GM23338 (cell line): Measurements from ENCODE around the gene PCGF6. TPM values are rescaled to one million over a fixed set of nuclear protein-coding genes. Genes with fewer than 3 reads are reported as not detected.
A peak's percentile ranks its signal among the peaks of the same experiment; 100 is the strongest.

ENCODE experiments used
- ATAC-seq: fragments of 200-7000 bp; cut with Tn5 transposase; 3 replicates; pipeline ENCODE4 v1.9.1; 2020
- DNase-seq: peaks from one replicate; pipeline ENCODE4 v3.0.0-alpha.2; 2015; ENCODE audit warnings: low spot score
- H2AFZ ChIP-seq: fragments of 200-600 bp; sonication (generic); 2 replicates; pipeline ENCODE4 v1.8.0; 2016; ENCODE audit warnings: antibody characterized with exemption, mild to moderate bottlenecking, moderate library complexity
- H3F3A ChIP-seq: fragments of 200-600 bp; sonication (generic); replicated peaks from 2 replicates; pipeline ENCODE4 v1.8.0; 2017; ENCODE audit warnings: antibody characterized with exemption, mixed run types, low read depth
- H3K27ac ChIP-seq: fragments of 200-600 bp; sonication (generic); 2 replicates; pipeline ENCODE4 v1.6.1; 2016; ENCODE audit warnings: low read depth
- H3K27me3 ChIP-seq: fragments of 200-600 bp; sonication (generic); 2 replicates; pipeline ENCODE4 v1.8.0; 2016; ENCODE audit warnings: mild to moderate bottlenecking, mixed run types, moderate library complexity; ENCODE audit not compliant: insufficient read depth
- H3K36me3 ChIP-seq: fragments of 200-600 bp; sonication (generic); 2 replicates; pipeline ENCODE4 v1.8.0; 2016; ENCODE audit warnings: mild to moderate bottlenecking; ENCODE audit not compliant: insufficient read depth
- H3K4me1 ChIP-seq: fragments of 200-600 bp; sonication (generic); 2 replicates; pipeline ENCODE4 v1.8.0; 2016; ENCODE audit warnings: mild to moderate bottlenecking, moderate library complexity; ENCODE audit not compliant: insufficient read depth
- H3K4me2 ChIP-seq: fragments of 200-600 bp; sonication (generic); 2 replicates; pipeline ENCODE4 v1.7.1; 2017; ENCODE audit warnings: mixed run types
- H3K4me3 ChIP-seq: fragments of 200-600 bp; sonication (generic); 2 replicates; pipeline ENCODE4 v1.6.1; 2016; ENCODE audit warnings: mixed run types
- H3K79me2 ChIP-seq: fragments of 200-600 bp; sonication (generic); replicated peaks from 2 replicates; pipeline ENCODE4 v1.8.0; 2017; ENCODE audit warnings: mild to moderate bottlenecking; ENCODE audit not compliant: insufficient read depth
- H3K9me2 ChIP-seq: fragments of 200-600 bp; sonication (generic); 2 replicates; pipeline ENCODE4 v1.8.0; 2017; ENCODE audit not compliant: insufficient read depth
- H4K20me1 ChIP-seq: fragments of 200-600 bp; sonication (generic); replicated peaks from 2 replicates; pipeline ENCODE4 v1.8.0; 2017; ENCODE audit warnings: mild to moderate bottlenecking; ENCODE audit not compliant: insufficient read depth
- H3K27ac Mint-ChIP-seq: 2 replicates; pipeline ENCODE4 v1.8.0; 2020; ENCODE audit warnings: inconsistent platforms, mild to moderate bottlenecking, moderate library complexity, mixed read lengths
- H3K27me3 Mint-ChIP-seq: 3 replicates; pipeline ENCODE4 v1.8.0; 2022; ENCODE audit warnings: low read depth, mild to moderate bottlenecking, moderate library complexity, mixed read lengths, inconsistent platforms; ENCODE audit not compliant: insufficient read depth, poor library complexity
- H3K36me3 Mint-ChIP-seq: 3 replicates; pipeline ENCODE4 v1.8.0; 2021; ENCODE audit warnings: low read depth, mild to moderate bottlenecking, inconsistent platforms, moderate library complexity, mixed read lengths
- H3K4me1 Mint-ChIP-seq: 3 replicates; pipeline ENCODE4 v1.8.0; 2020; ENCODE audit warnings: mild to moderate bottlenecking, inconsistent platforms, mixed read lengths
- H3K4me3 Mint-ChIP-seq: 3 replicates; pipeline ENCODE4 v1.8.0; 2021; ENCODE audit warnings: moderate library complexity, mild to moderate bottlenecking, inconsistent platforms, mixed read lengths
- H3K9me3 Mint-ChIP-seq: 3 replicates; pipeline ENCODE4 v1.8.0; 2020; ENCODE audit warnings: moderate library complexity, mild to moderate bottlenecking, inconsistent platforms, mixed read lengths
- CREB1 ChIP-seq: fragments of 250-450 bp; sonication (Bioruptor Pico); IDR thresholded peaks from 2 replicates; pipeline ENCODE4 v1.5.0; 2020; ENCODE audit warnings: low read depth, mild to moderate bottlenecking, moderate library complexity
- EZH2 ChIP-seq: fragments of 200-600 bp; sonication (generic); IDR thresholded peaks from one replicate; pipeline ENCODE4 v1.8.0; 2017; ENCODE audit warnings: antibody characterized with exemption, mild to moderate bottlenecking, low read depth; ENCODE audit not compliant: unreplicated experiment
- EZH2phosphoT487 ChIP-seq: fragments of 200-600 bp; sonication (generic); IDR thresholded peaks from one replicate; pipeline ENCODE4 v1.8.1; 2018; ENCODE audit warnings: antibody characterized with exemption; ENCODE audit not compliant: unreplicated experiment
- POLR2AphosphoS5 ChIP-seq: IDR thresholded peaks from 2 replicates; pipeline ENCODE4 v1.6.1; 2016; ENCODE audit warnings: antibody characterized with exemption, low read depth
- STAT1 ChIP-seq: IDR thresholded peaks from one replicate; pipeline ENCODE4 v1.6.1; 2016; ENCODE audit warnings: antibody characterized with exemption; ENCODE audit not compliant: unreplicated experiment
- ZNF114 ChIP-seq: fragments of 250-450 bp; sonication (Bioruptor Pico); IDR thresholded peaks from 2 replicates; pipeline ENCODE4 v1.5.0; 2020; ENCODE audit warnings: mild to moderate bottlenecking, moderate library complexity
- polyA plus RNA-seq: library from polyadenylated mRNA; unstranded; fragments of >200 nt; fragmentation: Nextera tagmentation; extraction: Ambion mirVana; gene quantifications from 2 replicates; pipeline ENCODE4 v1.2.1, GENCODE V29; 2016
- total RNA-seq: library from RNA; depleted of rRNA; stranded (reverse); fragments of >200 nt; shearing (Covaris generic); gene quantifications from 2 replicates; pipeline ENCODE4 v1.2.3, GENCODE V29; 2014
- TF ChIP-seq, protein P1 (sequence below): IDR thresholded peaks from one replicate; pipeline ENCODE4 v1.6.1; 2018; ENCODE audit warnings: antibody characterized with exemption; ENCODE audit not compliant: unreplicated experiment
- TF ChIP-seq, protein P2 (sequence below): fragments of 250-450 bp; sonication (Bioruptor Pico); IDR thresholded peaks from 2 replicates; pipeline ENCODE4 v1.5.0; 2020; ENCODE audit warnings: mild to moderate bottlenecking, moderate library complexity

Gene PCGF6
- total and polyA plus RNA-seq, 2 experiments from 2014 or later: 14.0 to 22.3 TPM

DNA sequence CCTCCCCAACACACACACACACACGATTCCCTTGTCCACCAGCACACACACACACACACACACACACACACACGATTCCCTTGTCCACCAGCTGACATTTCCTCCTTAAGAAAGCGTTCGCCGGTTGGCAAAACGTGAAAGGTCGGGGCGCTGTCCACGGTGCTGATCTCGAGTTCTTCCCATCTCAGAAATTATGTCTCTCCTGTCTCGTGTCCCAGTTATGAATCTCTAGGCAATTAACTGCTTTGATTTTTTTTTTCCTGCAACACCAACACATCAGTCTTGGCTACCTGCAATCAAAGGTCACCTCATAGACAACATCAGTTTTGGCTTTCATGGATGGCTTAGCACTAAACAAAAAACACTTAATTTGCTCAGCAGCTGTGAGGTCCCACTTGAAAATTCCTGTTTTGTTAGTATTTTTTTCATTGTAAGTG, 72.1 kb downstream of the PCGF6 start:
- H3K36me3 ChIP-seq: no peaks in the 10 kb centered on the region
- H3K27ac ChIP-seq: no peak overlapping the region
- peaks cover 29% of the 10 kb centered on the region for H3K4me1 Mint-ChIP-seq
- peaks cover 64% of the 10 kb centered on the region for H3K27me3 ChIP-seq
- H3K27me3 Mint-ChIP-seq: peaks cover 55% of the 10 kb centered on the region
- H3K4me3 Mint-ChIP-seq: peak overlapping the region; percentile 62
- no peak for ATAC-seq
- H3K4me1 ChIP-seq: peaks cover 33% of the 10 kb centered on the region
- no peaks in the 10 kb centered on the region for H3K9me2 ChIP-seq
- no peaks in the 10 kb centered on the region for H3K79me2 ChIP-seq
- H4K20me1 ChIP-seq: peaks cover 19% of the 10 kb centered on the region
- H3F3A ChIP-seq: peaks cover 27% of the 10 kb centered on the region
- no peak overlapping the region for H3K27ac Mint-ChIP-seq
- peak; percentile 91 for DNase-seq
- H3K4me3 ChIP-seq: peak overlapping the region; percentile 85
- no peak for TF ChIP-seq CREB1 (CRISPR knock-in tag)
- TF ChIP-seq, protein P1, sequence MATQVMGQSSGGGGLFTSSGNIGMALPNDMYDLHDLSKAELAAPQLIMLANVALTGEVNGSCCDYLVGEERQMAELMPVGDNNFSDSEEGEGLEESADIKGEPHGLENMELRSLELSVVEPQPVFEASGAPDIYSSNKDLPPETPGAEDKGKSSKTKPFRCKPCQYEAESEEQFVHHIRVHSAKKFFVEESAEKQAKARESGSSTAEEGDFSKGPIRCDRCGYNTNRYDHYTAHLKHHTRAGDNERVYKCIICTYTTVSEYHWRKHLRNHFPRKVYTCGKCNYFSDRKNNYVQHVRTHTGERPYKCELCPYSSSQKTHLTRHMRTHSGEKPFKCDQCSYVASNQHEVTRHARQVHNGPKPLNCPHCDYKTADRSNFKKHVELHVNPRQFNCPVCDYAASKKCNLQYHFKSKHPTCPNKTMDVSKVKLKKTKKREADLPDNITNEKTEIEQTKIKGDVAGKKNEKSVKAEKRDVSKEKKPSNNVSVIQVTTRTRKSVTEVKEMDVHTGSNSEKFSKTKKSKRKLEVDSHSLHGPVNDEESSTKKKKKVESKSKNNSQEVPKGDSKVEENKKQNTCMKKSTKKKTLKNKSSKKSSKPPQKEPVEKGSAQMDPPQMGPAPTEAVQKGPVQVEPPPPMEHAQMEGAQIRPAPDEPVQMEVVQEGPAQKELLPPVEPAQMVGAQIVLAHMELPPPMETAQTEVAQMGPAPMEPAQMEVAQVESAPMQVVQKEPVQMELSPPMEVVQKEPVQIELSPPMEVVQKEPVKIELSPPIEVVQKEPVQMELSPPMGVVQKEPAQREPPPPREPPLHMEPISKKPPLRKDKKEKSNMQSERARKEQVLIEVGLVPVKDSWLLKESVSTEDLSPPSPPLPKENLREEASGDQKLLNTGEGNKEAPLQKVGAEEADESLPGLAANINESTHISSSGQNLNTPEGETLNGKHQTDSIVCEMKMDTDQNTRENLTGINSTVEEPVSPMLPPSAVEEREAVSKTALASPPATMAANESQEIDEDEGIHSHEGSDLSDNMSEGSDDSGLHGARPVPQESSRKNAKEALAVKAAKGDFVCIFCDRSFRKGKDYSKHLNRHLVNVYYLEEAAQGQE: peak; percentile 96
- no peaks in the 10 kb centered on the region; the same call in 2 of the 3 replicates for H3K36me3 Mint-ChIP-seq
- H3K4me2 ChIP-seq: peak overlapping the region; percentile 99; the same call in 1 of the 2 replicates
- no peak overlapping the region for H2AFZ ChIP-seq
- H3K9me3 Mint-ChIP-seq: no peaks in the 10 kb centered on the region; the same call in 2 of the 3 replicates

DNA sequence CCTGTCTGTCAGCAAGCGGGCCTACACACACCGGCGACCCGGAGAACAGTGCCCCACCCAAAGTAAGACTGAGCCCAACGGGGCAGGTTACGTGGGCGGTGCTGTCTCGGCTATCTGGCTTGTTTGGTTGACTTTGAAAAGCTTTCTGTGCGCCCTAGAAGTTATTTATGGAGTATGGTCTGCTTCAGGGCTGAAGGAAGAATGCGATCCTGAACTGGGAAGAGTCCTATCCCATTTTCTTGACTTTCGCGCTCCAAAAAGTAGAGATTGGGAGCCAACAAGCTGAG, 72.5 kb downstream of the PCGF6 start:
- peaks cover 55% of the 10 kb centered on the region for H3K27me3 Mint-ChIP-seq
- no peak overlapping the region for H3K27ac Mint-ChIP-seq
- TF ChIP-seq POLR2AphosphoS5 (no peak), STAT1 (no peak), ZNF114 (CRISPR knock-in tag) (no peak), EZH2phosphoT487 (no peak), EZH2 (no peak)
- TF ChIP-seq, protein P2, sequence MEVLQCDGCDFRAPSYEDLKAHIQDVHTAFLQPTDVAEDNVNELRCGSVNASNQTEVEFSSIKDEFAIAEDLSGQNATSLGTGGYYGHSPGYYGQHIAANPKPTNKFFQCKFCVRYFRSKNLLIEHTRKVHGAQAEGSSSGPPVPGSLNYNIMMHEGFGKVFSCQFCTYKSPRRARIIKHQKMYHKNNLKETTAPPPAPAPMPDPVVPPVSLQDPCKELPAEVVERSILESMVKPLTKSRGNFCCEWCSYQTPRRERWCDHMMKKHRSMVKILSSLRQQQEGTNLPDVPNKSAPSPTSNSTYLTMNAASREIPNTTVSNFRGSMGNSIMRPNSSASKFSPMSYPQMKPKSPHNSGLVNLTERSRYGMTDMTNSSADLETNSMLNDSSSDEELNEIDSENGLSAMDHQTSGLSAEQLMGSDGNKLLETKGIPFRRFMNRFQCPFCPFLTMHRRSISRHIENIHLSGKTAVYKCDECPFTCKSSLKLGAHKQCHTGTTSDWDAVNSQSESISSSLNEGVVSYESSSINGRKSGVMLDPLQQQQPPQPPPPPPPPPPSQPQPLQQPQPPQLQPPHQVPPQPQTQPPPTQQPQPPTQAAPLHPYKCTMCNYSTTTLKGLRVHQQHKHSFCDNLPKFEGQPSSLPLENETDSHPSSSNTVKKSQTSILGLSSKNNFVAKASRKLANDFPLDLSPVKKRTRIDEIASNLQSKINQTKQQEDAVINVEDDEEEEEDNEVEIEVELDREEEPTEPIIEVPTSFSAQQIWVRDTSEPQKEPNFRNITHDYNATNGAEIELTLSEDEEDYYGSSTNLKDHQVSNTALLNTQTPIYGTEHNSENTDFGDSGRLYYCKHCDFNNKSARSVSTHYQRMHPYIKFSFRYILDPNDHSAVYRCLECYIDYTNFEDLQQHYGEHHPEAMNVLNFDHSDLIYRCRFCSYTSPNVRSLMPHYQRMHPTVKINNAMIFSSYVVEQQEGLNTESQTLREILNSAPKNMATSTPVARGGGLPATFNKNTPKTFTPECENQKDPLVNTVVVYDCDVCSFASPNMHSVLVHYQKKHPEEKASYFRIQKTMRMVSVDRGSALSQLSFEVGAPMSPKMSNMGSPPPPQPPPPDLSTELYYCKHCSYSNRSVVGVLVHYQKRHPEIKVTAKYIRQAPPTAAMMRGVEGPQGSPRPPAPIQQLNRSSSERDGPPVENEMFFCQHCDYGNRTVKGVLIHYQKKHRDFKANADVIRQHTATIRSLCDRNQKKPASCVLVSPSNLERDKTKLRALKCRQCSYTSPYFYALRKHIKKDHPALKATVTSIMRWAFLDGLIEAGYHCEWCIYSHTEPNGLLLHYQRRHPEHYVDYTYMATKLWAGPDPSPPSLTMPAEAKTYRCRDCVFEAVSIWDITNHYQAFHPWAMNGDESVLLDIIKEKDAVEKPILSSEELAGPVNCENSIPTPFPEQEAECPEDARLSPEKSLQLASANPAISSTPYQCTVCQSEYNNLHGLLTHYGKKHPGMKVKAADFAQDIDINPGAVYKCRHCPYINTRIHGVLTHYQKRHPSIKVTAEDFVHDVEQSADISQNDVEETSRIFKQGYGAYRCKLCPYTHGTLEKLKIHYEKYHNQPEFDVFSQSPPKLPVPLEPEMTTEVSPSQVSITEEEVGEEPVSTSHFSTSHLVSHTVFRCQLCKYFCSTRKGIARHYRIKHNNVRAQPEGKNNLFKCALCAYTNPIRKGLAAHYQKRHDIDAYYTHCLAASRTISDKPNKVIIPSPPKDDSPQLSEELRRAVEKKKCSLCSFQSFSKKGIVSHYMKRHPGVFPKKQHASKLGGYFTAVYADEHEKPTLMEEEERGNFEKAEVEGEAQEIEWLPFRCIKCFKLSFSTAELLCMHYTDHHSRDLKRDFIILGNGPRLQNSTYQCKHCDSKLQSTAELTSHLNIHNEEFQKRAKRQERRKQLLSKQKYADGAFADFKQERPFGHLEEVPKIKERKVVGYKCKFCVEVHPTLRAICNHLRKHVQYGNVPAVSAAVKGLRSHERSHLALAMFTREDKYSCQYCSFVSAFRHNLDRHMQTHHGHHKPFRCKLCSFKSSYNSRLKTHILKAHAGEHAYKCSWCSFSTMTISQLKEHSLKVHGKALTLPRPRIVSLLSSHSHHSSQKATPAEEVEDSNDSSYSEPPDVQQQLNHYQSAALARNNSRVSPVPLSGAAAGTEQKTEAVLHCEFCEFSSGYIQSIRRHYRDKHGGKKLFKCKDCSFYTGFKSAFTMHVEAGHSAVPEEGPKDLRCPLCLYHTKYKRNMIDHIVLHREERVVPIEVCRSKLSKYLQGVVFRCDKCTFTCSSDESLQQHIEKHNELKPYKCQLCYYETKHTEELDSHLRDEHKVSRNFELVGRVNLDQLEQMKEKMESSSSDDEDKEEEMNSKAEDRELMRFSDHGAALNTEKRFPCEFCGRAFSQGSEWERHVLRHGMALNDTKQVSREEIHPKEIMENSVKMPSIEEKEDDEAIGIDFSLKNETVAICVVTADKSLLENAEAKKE (CRISPR knock-in tag): no peak
- Histone ChIP-seq H3F3A (peaks cover 27% of the 10 kb centered on the region), H3K9me2 (no peaks in the 10 kb centered on the region), H3K27ac (no peak overlapping the region), H4K20me1 (peaks cover 19% of the 10 kb centered on the region), H3K79me2 (no peaks in the 10 kb centered on the region), H3K36me3 (no peaks in the 10 kb centered on the region), H3K4me1 (peaks cover 33% of the 10 kb centered on the region), H2AFZ (no peak overlapping the region), H3K27me3 (peaks cover 64% of the 10 kb centered on the region), H3K4me2 (peak overlapping the region; percentile 99), H3K4me3 (peak overlapping the region; percentile 85)
- ATAC-seq: no peak
- peak overlapping the region; percentile 62 for H3K4me3 Mint-ChIP-seq
- no peaks in the 10 kb centered on the region; the same call in 2 of the 3 replicates for H3K36me3 Mint-ChIP-seq
- DNase-seq: no peak
- H3K9me3 Mint-ChIP-seq: no peaks in the 10 kb centered on the region; the same call in 2 of the 3 replicates
- peaks cover 29% of the 10 kb centered on the region for H3K4me1 Mint-ChIP-seq
